ENCODE data around the gene BMP8B. TPM values are rescaled to one million over a fixed set of nuclear protein-coding genes. Genes with fewer than 3 reads are reported as not detected.

BMP8B gene
- polyA plus RNA-seq, 1 of the 3 experiments (the other 2 are of a cell fraction) = 0.07 TPM

DNA sequence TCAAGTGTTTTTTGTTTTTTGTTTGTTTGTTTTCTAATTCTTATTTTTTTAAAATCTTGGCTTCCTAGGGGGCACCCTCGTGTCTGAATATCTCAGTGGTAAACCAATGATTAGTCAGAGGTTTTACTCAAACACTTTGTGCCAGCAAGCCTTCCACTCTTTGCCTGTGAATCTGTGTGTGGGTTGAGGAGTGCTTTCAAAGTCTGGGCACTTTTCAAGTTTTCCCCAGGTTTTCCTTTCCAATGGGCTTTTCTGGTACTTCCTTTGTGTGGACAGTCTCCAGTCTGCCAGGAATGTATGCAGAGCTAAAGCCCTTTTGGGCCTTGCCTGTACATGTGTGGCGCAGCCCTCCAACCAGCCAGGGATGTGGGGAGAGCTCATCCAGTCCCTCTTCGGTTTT, 59.6 kb downstream of the BMP8B start:
- no peak overlapping the region for H3K4me2 ChIP-seq
- no peak overlapping the region for H2AFZ ChIP-seq (ENCODE audit: low read depth)
- no peaks in the 10 kb centered on the region for H3K9me2 ChIP-seq
- POLR2A ChIA-PET = no interaction called here
- H3K9ac ChIP-seq = no peak overlapping the region
- H3K27me3 ChIP-seq (ENCODE audit: insufficient read depth) = peaks cover 12% of the 10 kb centered on the region; the same call in 1 of the 2 replicates
- DNase-seq = no peak
- H3K36me3 ChIP-seq (replicated peaks in 1 of 2; ENCODE audit: control insufficient read depth in 1 of 2, insufficient read depth in 2 of 2, low read length in 1 of 2) = no peaks in the 10 kb centered on the region
- H3K4me3 ChIP-seq (ENCODE audit: low read depth in 2 of 2, low read length in 1 of 2) = no peak overlapping the region
- no peaks in the 10 kb centered on the region for H3K9me3 ChIP-seq
- CTCF ChIA-PET = interaction anchor here (0.6 to 1.6 kb wide), 3 partner anchors 55 to 537 kb away, joined by 3 to 4 read pairs (median 3); no protein-coding TSS in a partner anchor
- no peaks in the 10 kb centered on the region for H3K79me2 ChIP-seq (ENCODE audit: insufficient read depth)
- WGBS (ENCODE audit: low lambda C conversion rate) = 55% methylated on average over 3 of the region's 3 CpGs
- no peaks in the 10 kb centered on the region for H3K4me1 ChIP-seq (ENCODE audit: control insufficient read depth in 1 of 2, insufficient read depth in 2 of 2, low read depth in 1 of 2, low read length in 1 of 2)
- H3F3A ChIP-seq (replicated peaks; ENCODE audit: insufficient read depth) = no peaks in the 10 kb centered on the region
- no peak overlapping the region for H3K27ac ChIP-seq (ENCODE audit: low read depth in 2 of 2, low read length in 1 of 2)
- no peaks in the 10 kb centered on the region for H4K20me1 ChIP-seq (ENCODE audit: insufficient read depth)
- TF ChIP-seq, protein P1, sequence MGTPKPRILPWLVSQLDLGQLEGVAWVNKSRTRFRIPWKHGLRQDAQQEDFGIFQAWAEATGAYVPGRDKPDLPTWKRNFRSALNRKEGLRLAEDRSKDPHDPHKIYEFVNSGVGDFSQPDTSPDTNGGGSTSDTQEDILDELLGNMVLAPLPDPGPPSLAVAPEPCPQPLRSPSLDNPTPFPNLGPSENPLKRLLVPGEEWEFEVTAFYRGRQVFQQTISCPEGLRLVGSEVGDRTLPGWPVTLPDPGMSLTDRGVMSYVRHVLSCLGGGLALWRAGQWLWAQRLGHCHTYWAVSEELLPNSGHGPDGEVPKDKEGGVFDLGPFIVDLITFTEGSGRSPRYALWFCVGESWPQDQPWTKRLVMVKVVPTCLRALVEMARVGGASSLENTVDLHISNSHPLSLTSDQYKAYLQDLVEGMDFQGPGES (IDR thresholded peaks at IDR 0.05; ENCODE audit: low read depth, low read length) = no peak

DNA sequence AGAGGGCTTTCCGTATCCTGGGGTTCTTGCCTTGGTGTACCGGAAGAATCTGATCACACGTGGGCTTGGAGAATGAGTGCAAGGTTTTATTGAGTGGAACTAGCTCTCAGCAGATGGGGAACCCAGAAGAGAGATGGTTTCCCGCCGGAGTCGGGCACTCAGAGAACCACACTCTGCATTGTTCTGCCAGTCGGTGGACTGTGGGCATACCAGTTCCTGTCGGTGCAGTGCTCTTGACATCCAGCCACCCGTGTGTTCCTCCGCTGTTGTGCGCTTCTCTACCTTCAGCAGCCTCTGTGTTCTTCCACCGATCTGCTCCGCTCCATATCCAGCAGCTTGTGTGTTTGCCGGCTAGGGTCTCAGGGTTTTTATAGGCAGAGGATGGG, 60.7 kb downstream of the BMP8B start:
- no peaks in the 10 kb centered on the region for H3K9me3 ChIP-seq
- H3K9me2 ChIP-seq = no peaks in the 10 kb centered on the region
- H3K4me2 ChIP-seq = no peak overlapping the region
- WGBS (ENCODE audit: low lambda C conversion rate) = 82% methylated on average over 13 of the region's 14 CpGs
- TF ChIP-seq FOXJ3 (CRISPR knock-in tag; IDR thresholded peaks at IDR 0.05) = no peak
- TF ChIP-seq, protein P2, sequence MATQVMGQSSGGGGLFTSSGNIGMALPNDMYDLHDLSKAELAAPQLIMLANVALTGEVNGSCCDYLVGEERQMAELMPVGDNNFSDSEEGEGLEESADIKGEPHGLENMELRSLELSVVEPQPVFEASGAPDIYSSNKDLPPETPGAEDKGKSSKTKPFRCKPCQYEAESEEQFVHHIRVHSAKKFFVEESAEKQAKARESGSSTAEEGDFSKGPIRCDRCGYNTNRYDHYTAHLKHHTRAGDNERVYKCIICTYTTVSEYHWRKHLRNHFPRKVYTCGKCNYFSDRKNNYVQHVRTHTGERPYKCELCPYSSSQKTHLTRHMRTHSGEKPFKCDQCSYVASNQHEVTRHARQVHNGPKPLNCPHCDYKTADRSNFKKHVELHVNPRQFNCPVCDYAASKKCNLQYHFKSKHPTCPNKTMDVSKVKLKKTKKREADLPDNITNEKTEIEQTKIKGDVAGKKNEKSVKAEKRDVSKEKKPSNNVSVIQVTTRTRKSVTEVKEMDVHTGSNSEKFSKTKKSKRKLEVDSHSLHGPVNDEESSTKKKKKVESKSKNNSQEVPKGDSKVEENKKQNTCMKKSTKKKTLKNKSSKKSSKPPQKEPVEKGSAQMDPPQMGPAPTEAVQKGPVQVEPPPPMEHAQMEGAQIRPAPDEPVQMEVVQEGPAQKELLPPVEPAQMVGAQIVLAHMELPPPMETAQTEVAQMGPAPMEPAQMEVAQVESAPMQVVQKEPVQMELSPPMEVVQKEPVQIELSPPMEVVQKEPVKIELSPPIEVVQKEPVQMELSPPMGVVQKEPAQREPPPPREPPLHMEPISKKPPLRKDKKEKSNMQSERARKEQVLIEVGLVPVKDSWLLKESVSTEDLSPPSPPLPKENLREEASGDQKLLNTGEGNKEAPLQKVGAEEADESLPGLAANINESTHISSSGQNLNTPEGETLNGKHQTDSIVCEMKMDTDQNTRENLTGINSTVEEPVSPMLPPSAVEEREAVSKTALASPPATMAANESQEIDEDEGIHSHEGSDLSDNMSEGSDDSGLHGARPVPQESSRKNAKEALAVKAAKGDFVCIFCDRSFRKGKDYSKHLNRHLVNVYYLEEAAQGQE (IDR thresholded peaks at IDR 0.05; ENCODE audit: low read depth, low read length) = no peak
- no peak for TF ChIP-seq EZH2phosphoT487 (IDR thresholded peaks at IDR 0.05; ENCODE audit: borderline replicate concordance, low read depth)
- no peak for TF ChIP-seq GATA2 (CRISPR knock-in tag; IDR thresholded peaks at IDR 0.05)
- TF ChIP-seq PBX3 (IDR thresholded peaks at IDR 0.05) = no peak
- TF ChIP-seq RXRA (IDR thresholded peaks at IDR 0.05; ENCODE audit: borderline replicate concordance, low read depth) = no peak
- CTCF ChIA-PET = interaction anchor here (1.6 kb wide), 1 partner anchor 123 kb away, joined by 4 read pairs; no protein-coding TSS in a partner anchor
- no peaks in the 10 kb centered on the region for H3K36me3 ChIP-seq (replicated peaks in 1 of 2; ENCODE audit: control insufficient read depth in 1 of 2, insufficient read depth in 2 of 2, low read length in 1 of 2)
- no peaks in the 10 kb centered on the region for H3K4me1 ChIP-seq (ENCODE audit: control insufficient read depth in 1 of 2, insufficient read depth in 2 of 2, low read depth in 1 of 2, low read length in 1 of 2)
- H3K4me3 ChIP-seq (ENCODE audit: low read depth in 2 of 2, low read length in 1 of 2) = no peak overlapping the region
- no peaks in the 10 kb centered on the region for H3K79me2 ChIP-seq (ENCODE audit: insufficient read depth)
- H3K27ac ChIP-seq (ENCODE audit: low read depth in 2 of 2, low read length in 1 of 2) = no peak overlapping the region
- peaks cover 12% of the 10 kb centered on the region; the same call in 1 of the 2 replicates for H3K27me3 ChIP-seq (ENCODE audit: insufficient read depth)
- H3K9ac ChIP-seq = no peak overlapping the region
- no peaks in the 10 kb centered on the region for H4K20me1 ChIP-seq (ENCODE audit: insufficient read depth)
- H2AFZ ChIP-seq (ENCODE audit: low read depth) = no peak overlapping the region
- no peak for DNase-seq
- POLR2A ChIA-PET = no interaction called here
- H3F3A ChIP-seq (replicated peaks; ENCODE audit: insufficient read depth) = no peaks in the 10 kb centered on the region
